HepG2 (cell line): ENCODE results near the gene ZDHHC19.

ENCODE experiments used
- BRCA1 ChIP-seq: sonication (generic); formaldehyde crosslinking; IDR thresholded peaks from 2 replicates; pipeline ENCODE4 v1.4.0; 2020; ENCODE audit warnings: missing genetic modification reagents
- CEBPB ChIP-seq: IDR thresholded peaks from 2 replicates; pipeline ENCODE4 v1.6.1; 2011; ENCODE audit warnings: low read depth, low read length, improper control_type of control experiment, borderline replicate concordance
- CTCF ChIP-seq: sonication (generic); formaldehyde crosslinking; IDR thresholded peaks from 2 replicates; pipeline ENCODE4 v1.5.0; 2020; ENCODE audit warnings: mild to moderate bottlenecking, missing genetic modification reagents, moderate library complexity
- EZH2 ChIP-seq: conservative IDR thresholded peaks from 2 replicates; pipeline ENCODE4 v1.6.1; 2012; ENCODE audit warnings: mild to moderate bottlenecking, low read depth, low read length, moderate library complexity
- KIAA2018 ChIP-seq: sonication (generic); formaldehyde crosslinking; IDR thresholded peaks from 2 replicates; pipeline ENCODE4 v1.5.0; 2020; ENCODE audit warnings: mild to moderate bottlenecking, missing genetic modification reagents, borderline replicate concordance
- MTERF4 ChIP-seq: sonication (generic); formaldehyde crosslinking; IDR thresholded peaks from 2 replicates; pipeline ENCODE4 v1.8.0; 2023; ENCODE audit warnings: mild to moderate bottlenecking, missing genetic modification reagents
- PREB ChIP-seq: sonication (generic); formaldehyde crosslinking; IDR thresholded peaks from 2 replicates; pipeline ENCODE4 v1.4.0; 2020; ENCODE audit warnings: missing genetic modification reagents
- RAD21 ChIP-seq: fragments of 450-650 bp; formaldehyde crosslinking; IDR thresholded peaks from 2 replicates; pipeline ENCODE4 v1.5.0; 2020; ENCODE audit warnings: mild to moderate bottlenecking
- TAF15 ChIP-seq: fragments of 200-400 bp; formaldehyde crosslinking; IDR thresholded peaks from one replicate; pipeline ENCODE4 v1.6.1; 2018; ENCODE audit warnings: mild to moderate bottlenecking, low read depth, low read length; ENCODE audit not compliant: poor library complexity, severe bottlenecking
- ZBTB43 ChIP-seq: sonication (generic); formaldehyde crosslinking; conservative IDR thresholded peaks from 2 replicates; pipeline ENCODE4 v1.4.0; 2020; ENCODE audit warnings: missing genetic modification reagents
- ZNF619 ChIP-seq: sonication (generic); formaldehyde crosslinking; IDR thresholded peaks from 2 replicates; pipeline ENCODE4 v1.4.0; 2020; ENCODE audit warnings: mild to moderate bottlenecking, missing genetic modification reagents
- ZSCAN20 ChIP-seq: sonication (generic); formaldehyde crosslinking; IDR thresholded peaks from 2 replicates; pipeline ENCODE4 v1.4.0; 2020; ENCODE audit warnings: missing genetic modification reagents, mild to moderate bottlenecking, borderline replicate concordance

- TF ChIP-seq MTERF4 (CRISPR knock-in tag), result no peak
- TF ChIP-seq ZBTB43 (CRISPR knock-in tag), result no peak
- TF ChIP-seq PREB (CRISPR knock-in tag), result no peak
- no peak for TF ChIP-seq KIAA2018
- TF ChIP-seq CTCF, result no peak
- TF ChIP-seq BRCA1 (CRISPR knock-in tag), result no peak
- TF ChIP-seq TAF15, result no peak
- no peak for TF ChIP-seq RAD21 (CRISPR knock-in tag)
- TF ChIP-seq EZH2, result no peak
- no peak for TF ChIP-seq CEBPB
- no peak for TF ChIP-seq ZNF619 (CRISPR knock-in tag)
- no peak for TF ChIP-seq ZSCAN20 (CRISPR knock-in tag)
Measured at GRCh38 chr3:196203846-196204245, 7.4 kb downstream of the ZDHHC19 start.
